ENCODE measurements around the gene GNLY. TPM values are rescaled to one million over a fixed set of nuclear protein-coding genes. Genes with fewer than 3 reads are reported as not detected.
"Not testable (repeated sequence)": the region's sequence is repeated elsewhere in the genome, so short reads cannot be mapped to it uniquely, and the experiment has no call there.

The GNLY gene
- 10 to 100 TPM; 24.0 to 31.8 TPM for total RNA-seq

GRCh38 chr2:85694052-85695025, at the start of gene GNLY:
Gene GNLY, plus strand, starts transcription at chr2:85694358. Its CDS starts 61 bp downstream, at chr2:85694419.
- Mint-ChIP-seq H3K27ac (peak within 1 kb of the TSS in 1 of 2 donors; percentile 39), H3K9me3 (no peaks in the 10 kb centered on the region), H3K36me3 (no peaks in the 10 kb centered on the region)
- DNase-seq (ENCODE audit: low spot score in 2 of 2): peak in 1 of 2 donors; percentile 48
- peak in 1 of 2 donors; percentile 34 for ATAC-seq

- Mint-ChIP-seq H3K27ac (no peak overlapping the region), H3K36me3 (peaks cover 22 to 38% of the 10 kb centered on the region in 2 donors), H3K9me3 (no peaks in the 10 kb centered on the region)
- DNase-seq (ENCODE audit: low spot score in 2 of 2): no peak
- ATAC-seq: no peak
Observed at GRCh38 chr2:85644909-85645308, 49.2 kb upstream of the GNLY start.

GRCh38 chr2:85646166-85646565, 48.0 kb upstream of the GNLY start:
- H3K27ac Mint-ChIP-seq: no peak overlapping the region
- DNase-seq (ENCODE audit: low spot score in 2 of 2) (no peak), ATAC-seq (no peak)
- H3K36me3 Mint-ChIP-seq: peaks cover 22 to 33% of the 10 kb centered on the region in 2 donors
- H3K9me3 Mint-ChIP-seq: no peaks in the 10 kb centered on the region

- Mint-ChIP-seq H3K9me3 (no peaks in the 10 kb centered on the region), H3K27ac (peak overlapping the region; percentile 29 to 56), H3K36me3 (peaks cover 12 to 15% of the 10 kb centered on the region in 2 donors)
- ATAC-seq (no peak), DNase-seq (ENCODE audit: low spot score in 2 of 2) (no peak)
Observed at GRCh38 chr2:85647823-85648526, 46.2 kb upstream of the GNLY start.

GRCh38 chr2:85648619-85649018, 45.5 kb upstream of the GNLY start:
- DNase-seq (ENCODE audit: low spot score in 2 of 2): peak in 1 of 2 donors; percentile 22
- peak overlapping the region; percentile 29 to 62 for H3K27ac Mint-ChIP-seq
- no peaks in the 10 kb centered on the region for H3K9me3 Mint-ChIP-seq
- peaks cover 12 to 15% of the 10 kb centered on the region in 2 donors for H3K36me3 Mint-ChIP-seq
- peak in 1 of 2 donors; percentile 54 for ATAC-seq

GRCh38 chr2:85649201-85650190, 44.7 kb upstream of the GNLY start:
- DNase-seq (ENCODE audit: low spot score in 2 of 2) (no peak), ATAC-seq (no peak)
- no peaks in the 10 kb centered on the region for H3K9me3 Mint-ChIP-seq
- peaks cover 12 to 15% of the 10 kb centered on the region in 2 donors for H3K36me3 Mint-ChIP-seq
- peak overlapping the region in 1 of 2 donors; percentile 24 for H3K27ac Mint-ChIP-seq

GRCh38 chr2:85650456-85650855, 43.7 kb upstream of the GNLY start:
- no peaks in the 10 kb centered on the region for H3K9me3 Mint-ChIP-seq
- peaks cover 12 to 15% of the 10 kb centered on the region in 2 donors for H3K36me3 Mint-ChIP-seq
- ATAC-seq (no peak), DNase-seq (ENCODE audit: low spot score in 2 of 2) (no peak)
- no peak overlapping the region for H3K27ac Mint-ChIP-seq

GRCh38 chr2:85651097-85651496, 43.1 kb upstream of the GNLY start:
- no peak for DNase-seq (ENCODE audit: low spot score in 2 of 2)
- no peaks in the 10 kb centered on the region for H3K9me3 Mint-ChIP-seq
- H3K27ac Mint-ChIP-seq: peak overlapping the region in 1 of 2 donors; percentile 68
- H3K36me3 Mint-ChIP-seq: peaks cover 12 to 15% of the 10 kb centered on the region in 2 donors
- ATAC-seq: no peak

- DNase-seq (ENCODE audit: low spot score in 2 of 2): no peak
- H3K36me3 Mint-ChIP-seq: peaks cover 12 to 15% of the 10 kb centered on the region in 2 donors
- H3K27ac Mint-ChIP-seq: peak overlapping the region in 1 of 2 donors; percentile 65
- no peak for ATAC-seq
- no peaks in the 10 kb centered on the region for H3K9me3 Mint-ChIP-seq
Observed at GRCh38 chr2:85652056-85652455, 42.1 kb upstream of the GNLY start.

- H3K36me3 Mint-ChIP-seq: peaks cover 5 to 10% of the 10 kb centered on the region in 2 donors
- no peak for ATAC-seq
- no peak for DNase-seq (ENCODE audit: low spot score in 2 of 2)
- peak overlapping the region in 1 of 2 donors; percentile 77 for H3K27ac Mint-ChIP-seq
- H3K9me3 Mint-ChIP-seq: no peaks in the 10 kb centered on the region
Observed at GRCh38 chr2:85653996-85654395, 40.2 kb upstream of the GNLY start.

GRCh38 chr2:85655961-85656417, 38.2 kb upstream of the GNLY start:
- Mint-ChIP-seq H3K9me3 (no peaks in the 10 kb centered on the region), H3K36me3 (no peaks in the 10 kb centered on the region), H3K27ac (peak overlapping the region in 1 of 2 donors; percentile 18)
- ATAC-seq: no peak
- DNase-seq (ENCODE audit: low spot score in 2 of 2): no peak

- ATAC-seq (no peak), DNase-seq (ENCODE audit: low spot score in 2 of 2) (no peak)
- Mint-ChIP-seq H3K36me3 (no peaks in the 10 kb centered on the region), H3K9me3 (no peaks in the 10 kb centered on the region), H3K27ac (peak overlapping the region in 1 of 2 donors; percentile 87)
Observed at GRCh38 chr2:85656468-85656867, 37.7 kb upstream of the GNLY start.

GRCh38 chr2:85657399-85657798, 36.8 kb upstream of the GNLY start:
- not testable (repeated sequence) for H3K36me3 Mint-ChIP-seq; DNase-seq (ENCODE audit: low spot score in 2 of 2); ATAC-seq; H3K9me3 Mint-ChIP-seq
- peak overlapping the region in 1 of 2 donors; percentile 24 for H3K27ac Mint-ChIP-seq

- DNase-seq (ENCODE audit: low spot score in 2 of 2) (no peak), ATAC-seq (no peak)
- Mint-ChIP-seq H3K27ac (no peak overlapping the region), H3K36me3 (no peaks in the 10 kb centered on the region), H3K9me3 (no peaks in the 10 kb centered on the region)
Observed at GRCh38 chr2:85659324-85659981, 34.7 kb upstream of the GNLY start.

- DNase-seq (ENCODE audit: low spot score in 2 of 2); H3K36me3 Mint-ChIP-seq; H3K9me3 Mint-ChIP-seq; H3K27ac Mint-ChIP-seq; ATAC-seq: not testable (repeated sequence)
Observed at GRCh38 chr2:85660301-85660700, 33.9 kb upstream of the GNLY start.
